ENCODE measurements around the gene MAST4. TPM values are rescaled to one million over a fixed set of nuclear protein-coding genes. Genes with fewer than 3 reads are reported as not detected.

The MAST4 gene
- total RNA-seq, 4 donors from 2014 or later, result 19.5 to 44.1 (median 24.1) TPM

- 36 to 41% methylated on average over 5 of the region's 5 CpGs for WGBS, 2 donors
- no peaks in the 10 kb centered on the region for H3K9me3 ChIP-seq
- no peaks in the 10 kb centered on the region for H3K27me3 ChIP-seq
- peak in 1 of 2 donors; percentile 75 for DNase-seq (ENCODE audit: low spot score in 2 of 2)
- no peak overlapping the region for H3K27ac ChIP-seq
- H3K36me3 ChIP-seq, result no peaks in the 10 kb centered on the region
- H3K4me3 ChIP-seq, result no peak overlapping the region
- peak in 3 of 5 experiments; percentile 22 to 54 (median 27) for TF ChIP-seq CTCF (IDR thresholded peaks at IDR 0.05)
- TF ChIP-seq EP300 (IDR thresholded peaks at IDR 0.05), result no peak
- peaks cover 0 to 7% (median 0%) of the 10 kb centered on the region in 4 donors for H3K4me1 ChIP-seq
Observed at GRCh38 chr5:66757219-66757833, 161.1 kb downstream of the MAST4 start.

GRCh38 chr5:66757834-66758371 is 161.7 kb downstream of the MAST4 start:
- Histone ChIP-seq H3K27me3 (no peaks in the 10 kb centered on the region), H3K9me3 (no peaks in the 10 kb centered on the region), H3K27ac (no peak overlapping the region), H3K36me3 (no peaks in the 10 kb centered on the region), H3K4me3 (no peak overlapping the region), H3K4me1 (peaks cover 0 to 7% (median 0%) of the 10 kb centered on the region in 4 donors)
- WGBS, 2 donors, result 57 to 65% methylated on average over 3 of the region's 3 CpGs
- TF ChIP-seq EP300 (IDR thresholded peaks at IDR 0.05) (no peak), CTCF (IDR thresholded peaks at IDR 0.05) (no peak), POLR2A (IDR thresholded peaks at IDR 0.05) (no peak)
- DNase-seq (ENCODE audit: low spot score in 2 of 2), result no peak

- Histone ChIP-seq H3K4me3 (no peak overlapping the region), H3K36me3 (no peaks in the 10 kb centered on the region), H3K4me1 (no peaks in the 10 kb centered on the region), H3K9me3 (no peaks in the 10 kb centered on the region), H3K27ac (no peak overlapping the region), H3K27me3 (no peaks in the 10 kb centered on the region)
- DNase-seq (ENCODE audit: low spot score in 2 of 2), result no peak
- WGBS, 2 donors, result 78 to 82% methylated on average over 9 of the region's 9 CpGs
- TF ChIP-seq EP300 (IDR thresholded peaks at IDR 0.05), result no peak
- TF ChIP-seq CTCF (IDR thresholded peaks at IDR 0.05), result no peak
- no peak for TF ChIP-seq POLR2A (IDR thresholded peaks at IDR 0.05)
Observed at GRCh38 chr5:66769030-66769733, 173.0 kb downstream of the MAST4 start.

GRCh38 chr5:66769839-66770617 is 173.8 kb downstream of the MAST4 start:
- Histone ChIP-seq H3K36me3 (no peaks in the 10 kb centered on the region), H3K4me1 (no peaks in the 10 kb centered on the region), H3K27ac (no peak overlapping the region), H3K27me3 (no peaks in the 10 kb centered on the region), H3K9me3 (no peaks in the 10 kb centered on the region), H3K4me3 (no peak overlapping the region)
- TF ChIP-seq CTCF (IDR thresholded peaks at IDR 0.05) (no peak), EP300 (IDR thresholded peaks at IDR 0.05) (no peak), POLR2A (IDR thresholded peaks at IDR 0.05) (no peak)
- 58% methylated on average over 8 of the region's 8 CpGs for WGBS, 2 donors
- no peak for DNase-seq (ENCODE audit: low spot score in 2 of 2)

Data from tibial nerve (tissue), 4 donors.